DND-41 (cell line): ENCODE data around the gene TRIM22.
"Not testable (repeated sequence)": the region's sequence is repeated elsewhere in the genome, so short reads cannot be mapped to it uniquely, and the experiment has no call there.

ENCODE experiments used
- CTCF ChIP-seq: IDR thresholded peaks from 2 replicates; pipeline ENCODE4 v1.5.1; 2012; ENCODE audit warnings: borderline replicate concordance, low read length, moderate library complexity, mild to moderate bottlenecking; ENCODE audit not compliant: poor library complexity, severe bottlenecking; ENCODE audit errors: extremely low read depth
- EZH2 ChIP-seq: IDR thresholded peaks from 3 replicates; pipeline ENCODE4 v1.6.1; 2012; ENCODE audit warnings: borderline replicate concordance, low read depth, mild to moderate bottlenecking, moderate library complexity, low read length, inconsistent platforms; ENCODE audit not compliant: severe bottlenecking

- TF ChIP-seq EZH2, CTCF: not testable (repeated sequence)
Observed at GRCh38 chr11:5683620-5684019, 6.0 kb upstream of the TRIM22 start.
